Measurements from ENCODE around the gene EFTUD2. TPM values are rescaled to one million over a fixed set of nuclear protein-coding genes. Genes with fewer than 3 reads are reported as not detected.

The EFTUD2 gene
- total RNA-seq, 1 experiment from 2014 or later, result 119 TPM

DNA sequence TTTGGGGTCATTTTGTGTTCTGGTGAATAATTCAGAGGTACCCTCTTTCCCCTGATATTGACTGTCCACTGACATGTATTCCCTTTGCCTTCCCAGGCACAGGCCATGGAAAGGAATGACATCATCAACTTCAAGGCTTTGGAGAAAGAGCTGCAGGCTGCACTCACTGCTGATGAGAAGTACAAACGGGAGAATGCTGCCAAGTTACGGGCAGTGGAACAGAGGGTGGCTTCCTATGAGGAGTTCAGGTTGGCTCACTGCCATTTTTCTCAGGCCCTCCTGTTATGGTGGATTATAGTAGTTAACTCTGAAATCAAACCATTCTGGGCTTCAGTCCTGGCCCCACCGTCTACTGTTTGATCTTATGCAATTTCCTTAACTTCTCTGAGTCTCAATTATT, 1.6 kb upstream of the EFTUD2 start:
- Mint-ChIP-seq H3K27me3 (ENCODE audit: insufficient read depth, unreplicated experiment) (no peaks in the 10 kb centered on the region), H3K9me3 (ENCODE audit: unreplicated experiment) (no peaks in the 10 kb centered on the region), H3K4me1 (ENCODE audit: insufficient read depth, unreplicated experiment) (peaks cover 31% of the 10 kb centered on the region), H3K36me3 (ENCODE audit: insufficient read depth, unreplicated experiment) (peaks cover 3% of the 10 kb centered on the region), H3K27ac (ENCODE audit: low read depth, unreplicated experiment) (peak overlapping the region; percentile 99), H3K4me3 (ENCODE audit: unreplicated experiment) (peak overlapping the region; percentile 80)
- TF ChIP-seq, protein P1, sequence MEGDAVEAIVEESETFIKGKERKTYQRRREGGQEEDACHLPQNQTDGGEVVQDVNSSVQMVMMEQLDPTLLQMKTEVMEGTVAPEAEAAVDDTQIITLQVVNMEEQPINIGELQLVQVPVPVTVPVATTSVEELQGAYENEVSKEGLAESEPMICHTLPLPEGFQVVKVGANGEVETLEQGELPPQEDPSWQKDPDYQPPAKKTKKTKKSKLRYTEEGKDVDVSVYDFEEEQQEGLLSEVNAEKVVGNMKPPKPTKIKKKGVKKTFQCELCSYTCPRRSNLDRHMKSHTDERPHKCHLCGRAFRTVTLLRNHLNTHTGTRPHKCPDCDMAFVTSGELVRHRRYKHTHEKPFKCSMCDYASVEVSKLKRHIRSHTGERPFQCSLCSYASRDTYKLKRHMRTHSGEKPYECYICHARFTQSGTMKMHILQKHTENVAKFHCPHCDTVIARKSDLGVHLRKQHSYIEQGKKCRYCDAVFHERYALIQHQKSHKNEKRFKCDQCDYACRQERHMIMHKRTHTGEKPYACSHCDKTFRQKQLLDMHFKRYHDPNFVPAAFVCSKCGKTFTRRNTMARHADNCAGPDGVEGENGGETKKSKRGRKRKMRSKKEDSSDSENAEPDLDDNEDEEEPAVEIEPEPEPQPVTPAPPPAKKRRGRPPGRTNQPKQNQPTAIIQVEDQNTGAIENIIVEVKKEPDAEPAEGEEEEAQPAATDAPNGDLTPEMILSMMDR (IDR thresholded peaks at IDR 0.05; ENCODE audit: unreplicated experiment), result no peak
- ChIA-PET POLR2A (interaction anchor here (1.8 to 4.1 kb wide), 5 partner anchors 8 to 248 kb away, joined by 5 to 21 read pairs (median 10); partner anchors contain the start of gene GFAP), CTCF (interaction anchor here (0.7 to 6.7 kb wide), 5 partner anchors 12 to 198 kb away, joined by 3 to 29 read pairs (median 10); no protein-coding TSS in a partner anchor)
- intact Hi-C loops (cut with micrococcal nuclease), result loop anchor here (2.0 to 10.0 kb wide), 2 partner anchors 194 to 232 kb away; partner anchors contain the start of gene PLCD3
- BruUV-seq (replicated peaks), result no TSS peak
- peak; percentile 92 for DNase-seq (ENCODE audit: unreplicated experiment)

DNA sequence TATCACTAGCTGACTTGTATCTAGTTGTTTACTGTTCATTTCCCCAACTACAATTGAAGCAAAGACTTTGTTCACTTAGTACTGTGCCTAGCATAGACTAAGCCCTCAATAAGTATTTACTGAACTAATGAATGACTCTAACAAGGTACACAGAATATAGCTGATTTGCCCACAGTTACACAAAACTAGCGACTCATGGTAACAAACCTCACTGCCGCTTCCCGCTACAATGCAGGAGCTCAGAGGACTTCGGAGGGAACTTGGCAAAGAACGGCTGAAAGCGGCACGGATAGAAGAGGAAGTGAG, 524 bp downstream of the EFTUD2 start:
- no peaks in the 10 kb centered on the region for H3K9me3 Mint-ChIP-seq (ENCODE audit: unreplicated experiment)
- H3K4me1 Mint-ChIP-seq (ENCODE audit: insufficient read depth, unreplicated experiment), result peaks cover 21% of the 10 kb centered on the region
- ChIA-PET CTCF (interaction anchor here (0.6 to 1.6 kb wide), 9 partner anchors 9 to 237 kb away, joined by 3 to 8 read pairs (median 3); partner anchors contain the start of gene ACBD4), POLR2A (interaction anchor here (0.5 to 4.1 kb wide), 36 partner anchors 9 to 273 kb away, joined by 3 to 21 read pairs (median 5); partner anchors contain the start of genes ACBD4, DCAKD, HEXIM1 and NMT1)
- BruUV-seq (replicated peaks), result TSS peak; percentile 83
- H3K36me3 Mint-ChIP-seq (ENCODE audit: insufficient read depth, unreplicated experiment), result peaks cover 25% of the 10 kb centered on the region
- TF ChIP-seq, protein P1 (IDR thresholded peaks at IDR 0.05; ENCODE audit: unreplicated experiment), result no peak
- peak; percentile 34 for DNase-seq (ENCODE audit: unreplicated experiment)
- intact Hi-C loops (cut with micrococcal nuclease), result no loop called here
- H3K27ac Mint-ChIP-seq (ENCODE audit: low read depth, unreplicated experiment), result peak overlapping the region; percentile 99
- peak overlapping the region; percentile 80 for H3K4me3 Mint-ChIP-seq (ENCODE audit: unreplicated experiment)
- H3K27me3 Mint-ChIP-seq (ENCODE audit: insufficient read depth, unreplicated experiment), result no peaks in the 10 kb centered on the region

DNA sequence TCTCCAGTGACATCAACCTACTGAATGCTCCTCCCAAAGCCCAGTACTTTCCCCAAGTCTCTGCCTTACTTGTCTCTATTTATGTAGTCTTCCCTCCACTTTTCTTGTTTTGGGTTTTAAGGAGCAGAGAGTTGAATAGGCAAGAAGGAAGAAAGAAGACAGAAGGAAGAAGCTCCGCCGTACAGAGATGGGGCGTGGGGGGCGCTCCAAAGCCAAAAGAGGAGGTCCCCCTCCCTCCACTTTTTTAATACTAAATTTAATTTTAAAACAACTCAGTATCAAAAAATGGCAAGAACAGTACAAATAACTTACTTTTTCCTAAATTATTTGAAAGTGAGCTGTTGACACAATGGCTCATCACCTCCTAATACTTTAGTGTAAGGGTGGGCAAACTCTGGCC, 4.6 kb downstream of the EFTUD2 start:
- ChIA-PET CTCF (interaction anchor here (0.7 to 1.2 kb wide), 4 partner anchors 16 to 35 kb away, joined by 3 to 6 read pairs (median 4); no protein-coding TSS in a partner anchor), POLR2A (interaction anchor here (0.7 to 1.5 kb wide), 3 partner anchors 10 to 208 kb away, joined by 3 to 4 read pairs (median 3); no protein-coding TSS in a partner anchor)
- Mint-ChIP-seq H3K4me3 (ENCODE audit: unreplicated experiment) (no peak overlapping the region), H3K4me1 (ENCODE audit: insufficient read depth, unreplicated experiment) (peaks cover 6% of the 10 kb centered on the region), H3K36me3 (ENCODE audit: insufficient read depth, unreplicated experiment) (peaks cover 47% of the 10 kb centered on the region), H3K9me3 (ENCODE audit: unreplicated experiment) (no peaks in the 10 kb centered on the region), H3K27ac (ENCODE audit: low read depth, unreplicated experiment) (no peak overlapping the region), H3K27me3 (ENCODE audit: insufficient read depth, unreplicated experiment) (no peaks in the 10 kb centered on the region)
- BruUV-seq (replicated peaks), result no TSS peak
- DNase-seq (ENCODE audit: unreplicated experiment), result no peak
- TF ChIP-seq, protein P1 (IDR thresholded peaks at IDR 0.05; ENCODE audit: unreplicated experiment), result no peak
- intact Hi-C loops (cut with micrococcal nuclease), result no loop called here

DNA sequence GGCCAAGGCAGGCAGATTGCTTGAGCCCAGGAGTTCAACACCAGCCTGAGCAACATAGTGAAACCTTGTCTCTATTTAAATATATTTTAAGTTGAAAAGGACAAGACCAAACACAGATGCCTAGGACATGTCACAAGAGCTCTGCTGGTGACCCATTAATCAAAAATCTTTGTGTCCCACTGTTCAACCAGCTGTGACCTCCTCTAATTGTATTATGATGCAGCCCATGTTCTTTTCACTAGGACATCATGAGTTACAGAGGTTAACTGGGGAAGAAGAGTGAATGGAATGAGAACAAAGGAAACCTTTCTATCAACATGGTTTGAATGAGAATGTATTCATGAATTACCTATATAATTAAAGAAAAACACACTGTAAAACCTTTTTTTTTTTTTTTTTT, 7.0 kb downstream of the EFTUD2 start:
- no peaks in the 10 kb centered on the region for H3K27me3 Mint-ChIP-seq (ENCODE audit: insufficient read depth, unreplicated experiment)
- no peak for DNase-seq (ENCODE audit: unreplicated experiment)
- intact Hi-C loops (cut with micrococcal nuclease), result no loop called here
- H3K9me3 Mint-ChIP-seq (ENCODE audit: unreplicated experiment), result no peaks in the 10 kb centered on the region
- no peak overlapping the region for H3K4me3 Mint-ChIP-seq (ENCODE audit: unreplicated experiment)
- no peak overlapping the region for H3K27ac Mint-ChIP-seq (ENCODE audit: low read depth, unreplicated experiment)
- H3K4me1 Mint-ChIP-seq (ENCODE audit: insufficient read depth, unreplicated experiment), result no peaks in the 10 kb centered on the region
- H3K36me3 Mint-ChIP-seq (ENCODE audit: insufficient read depth, unreplicated experiment), result peaks cover 47% of the 10 kb centered on the region
- POLR2A ChIA-PET, result no interaction called here
- TF ChIP-seq, protein P1 (IDR thresholded peaks at IDR 0.05; ENCODE audit: unreplicated experiment), result no peak
- no TSS peak for BruUV-seq (replicated peaks)
- CTCF ChIA-PET, result interaction anchor here (0.6 to 2.9 kb wide), 4 partner anchors 10 to 140 kb away, joined by 3 to 13 read pairs (median 4); no protein-coding TSS in a partner anchor
